ENCODE measurements around the gene STT3B. TPM values are rescaled to one million over a fixed set of nuclear protein-coding genes. Genes with fewer than 3 reads are reported as not detected.

The STT3B gene
- total and polyA plus RNA-seq, 2 of the 13 experiments (the other 11 are each of a cell fraction or from before 2014, with no cell fraction given) = 85.0 to 205 TPM

GRCh38 chr3:31546725-31547124, 14.0 kb downstream of the STT3B start:
- TF ChIP-seq ZNF629 (CRISPR knock-in tag; conservative IDR thresholded peaks at IDR 0.05) = peak; percentile 33; the same call in 1 of the 2 replicates
- TF ChIP-seq NCOA5 (CRISPR knock-in tag; IDR thresholded peaks at IDR 0.05) = no peak
- no peak for TF ChIP-seq ZNF782 (CRISPR knock-in tag; IDR thresholded peaks at IDR 0.05; ENCODE audit: borderline replicate concordance)
- no peak for TF ChIP-seq CSRNP2 (CRISPR knock-in tag; conservative IDR thresholded peaks at IDR 0.05; ENCODE audit: low read depth)
- no peak for TF ChIP-seq SNAPC5 (CRISPR knock-in tag; IDR thresholded peaks at IDR 0.05; ENCODE audit: borderline replicate concordance)
- 86% methylated on average over 1 of the region's 1 CpG for WGBS (ENCODE audit: low lambda C conversion rate)
- BruUV-seq (replicated peaks) = no TSS peak
- DNase-seq (ENCODE audit: low spot score) = no peak
- no peak overlapping the region for H3K9ac ChIP-seq (ENCODE audit: insufficient read depth, low read depth, low read length)
- H3K4me3 ChIP-seq (replicated peaks in 1 of 3; ENCODE audit: insufficient read depth in 1 of 3, low read depth in 2 of 3, low read length in 3 of 3) = no peak overlapping the region
- H4K20me1 ChIP-seq (ENCODE audit: insufficient read depth, low read length) = peaks cover 41% of the 10 kb centered on the region
- H3K9me3 ChIP-seq (ENCODE audit: low read length) = no peaks in the 10 kb centered on the region
- H3K27me3 ChIP-seq (ENCODE audit: control insufficient read depth in 1 of 2, insufficient read depth in 2 of 2, low read length in 2 of 2) = no peaks in the 10 kb centered on the region
- no peak overlapping the region for H3K4me2 ChIP-seq (ENCODE audit: low read depth, low read length)
- FAIRE-seq = no peak
- peaks cover 18% of the 10 kb centered on the region for H3K4me1 ChIP-seq (ENCODE audit: insufficient read depth, low read length)
- in situ Hi-C loops (cut with HindIII; ENCODE audit: extremely low pct_ligation_motif_present, low pct_unique_long_range_greater_than_20kb) = no loop called here
- intact Hi-C loops (cut with micrococcal nuclease; ENCODE audit: unreplicated experiment) = no loop called here
- no peaks in the 10 kb centered on the region for H3K36me3 ChIP-seq (replicated peaks in 1 of 2; ENCODE audit: control insufficient read depth in 1 of 2, insufficient read depth in 2 of 2, low read length in 2 of 2)
- ChIA-PET CTCF (ENCODE audit: low intra/inter-chr PET ratio, low total read pairs) (no interaction called here), POLR2A (interaction anchor here (2.2 kb wide), 1 partner anchor 15 kb away, joined by 13 read pairs; the partner anchor contains the start of gene STT3B)
- no peak overlapping the region for H3K27ac ChIP-seq (ENCODE audit: extremely low read length, insufficient read depth, low read length)
- no peak for ATAC-seq
- no peak overlapping the region for H2AFZ ChIP-seq (ENCODE audit: low read length)
- H3K79me2 ChIP-seq (ENCODE audit: insufficient read depth, low read length) = peaks cover 98% of the 10 kb centered on the region
